RWPE2 (cell line): ENCODE data around the gene CENPO.

ENCODE experiments used
- ATAC-seq: fragments of 200-7000 bp; cut with Tn5 transposase; 3 replicates; pipeline ENCODE4 v1.9.1; 2021; ENCODE audit warnings: low read depth
- DNase-seq: peaks from one replicate; pipeline ENCODE4 v3.0.0-alpha.2; 2020; ENCODE audit warnings: low spot score
- H3K27ac ChIP-seq: fragments of 450-650 bp; 2 replicates; pipeline ENCODE4 v1.5.1; 2017; ENCODE audit warnings: mild to moderate bottlenecking; ENCODE audit not compliant: poor library complexity, severe bottlenecking
- H3K27me3 ChIP-seq: fragments of 250-450 bp; sonication (Bioruptor Pico); 2 replicates; pipeline ENCODE4 v1.5.1; 2021; ENCODE audit warnings: mild to moderate bottlenecking, moderate library complexity; ENCODE audit not compliant: insufficient read depth, poor library complexity, severe bottlenecking
- H3K36me3 ChIP-seq: fragments of 250-450 bp; sonication (Bioruptor Pico); 2 replicates; pipeline ENCODE4 v1.5.1; 2020; ENCODE audit warnings: low read depth, mild to moderate bottlenecking, moderate library complexity
- H3K4me1 ChIP-seq: fragments of 250-450 bp; sonication (Bioruptor Pico); 2 replicates; pipeline ENCODE4 v1.5.1; 2021; ENCODE audit warnings: mild to moderate bottlenecking, moderate library complexity; ENCODE audit not compliant: insufficient read depth, poor library complexity, severe bottlenecking
- H3K4me3 ChIP-seq: fragments of 250-450 bp; sonication (Bioruptor Pico); 2 replicates; pipeline ENCODE4 v1.5.1; 2021; ENCODE audit warnings: mild to moderate bottlenecking, moderate library complexity; ENCODE audit not compliant: severe bottlenecking
- H3K9me3 ChIP-seq: fragments of 250-450 bp; sonication (Bioruptor Pico); 2 replicates; pipeline ENCODE4 v1.5.1; 2021; ENCODE audit warnings: mild to moderate bottlenecking, moderate library complexity; ENCODE audit not compliant: severe bottlenecking
- CTCF ChIP-seq: fragments of 450-650 bp; IDR thresholded peaks from one replicate; pipeline ENCODE4 v1.5.1; 2017; ENCODE audit warnings: mild to moderate bottlenecking, moderate library complexity; ENCODE audit not compliant: poor library complexity, severe bottlenecking

The CENPO gene

GRCh38 chr2:24845691-24846090 is 52.5 kb downstream of the CENPO start:
- H3K27ac ChIP-seq: no peak overlapping the region
- no peaks in the 10 kb centered on the region for H3K9me3 ChIP-seq
- H3K4me3 ChIP-seq: no peak overlapping the region
- DNase-seq (no peak), ATAC-seq (no peak)
- no peaks in the 10 kb centered on the region for H3K27me3 ChIP-seq
- H3K36me3 ChIP-seq: peaks cover 6% of the 10 kb centered on the region; the same call in 1 of the 2 replicates
- H3K4me1 ChIP-seq: no peaks in the 10 kb centered on the region
- TF ChIP-seq CTCF: no peak

- DNase-seq (no peak), ATAC-seq (no peak)
- Histone ChIP-seq H3K4me3 (no peak overlapping the region), H3K4me1 (no peaks in the 10 kb centered on the region), H3K9me3 (no peaks in the 10 kb centered on the region), H3K27ac (no peak overlapping the region), H3K27me3 (no peaks in the 10 kb centered on the region), H3K36me3 (no peaks in the 10 kb centered on the region)
- TF ChIP-seq CTCF: no peak
Measured at GRCh38 chr2:24850944-24851343, 57.7 kb downstream of the CENPO start.

GRCh38 chr2:24852026-24852425 is 58.8 kb downstream of the CENPO start:
- TF ChIP-seq CTCF: no peak
- H3K4me3 ChIP-seq: no peak overlapping the region
- H3K9me3 ChIP-seq: no peaks in the 10 kb centered on the region
- no peaks in the 10 kb centered on the region for H3K36me3 ChIP-seq
- no peaks in the 10 kb centered on the region for H3K27me3 ChIP-seq
- ATAC-seq (no peak), DNase-seq (no peak)
- no peak overlapping the region for H3K27ac ChIP-seq
- no peaks in the 10 kb centered on the region for H3K4me1 ChIP-seq

- Histone ChIP-seq H3K27me3 (no peaks in the 10 kb centered on the region), H3K9me3 (no peaks in the 10 kb centered on the region), H3K27ac (no peak overlapping the region), H3K36me3 (no peaks in the 10 kb centered on the region), H3K4me3 (no peak overlapping the region), H3K4me1 (no peaks in the 10 kb centered on the region)
- DNase-seq: no peak
- TF ChIP-seq CTCF: no peak
- ATAC-seq: no peak
Measured at GRCh38 chr2:24852431-24853020, 59.3 kb downstream of the CENPO start.

- Histone ChIP-seq H3K36me3 (no peaks in the 10 kb centered on the region), H3K9me3 (no peaks in the 10 kb centered on the region), H3K4me1 (no peaks in the 10 kb centered on the region), H3K27ac (no peak overlapping the region), H3K4me3 (no peak overlapping the region), H3K27me3 (no peaks in the 10 kb centered on the region)
- no peak for TF ChIP-seq CTCF
- ATAC-seq (no peak), DNase-seq (no peak)
Measured at GRCh38 chr2:24853046-24853445, 59.8 kb downstream of the CENPO start.
